Mononuclear cell (primary cell): ENCODE measurements around the gene AOPEP. TPM values are rescaled to one million over a fixed set of nuclear protein-coding genes. Genes with fewer than 3 reads are reported as not detected.

Experiments used
- H3K27me3 ChIP-seq: 2 replicates; pipeline ENCODE4 v1.6.0; 2011; ENCODE audit warnings: low read length, control low read depth; ENCODE audit not compliant: insufficient read depth
- H3K4me1 ChIP-seq: 2 replicates; pipeline ENCODE4 v1.5.1; 2011; ENCODE audit warnings: mild to moderate bottlenecking, low read length, control low read depth; ENCODE audit not compliant: insufficient read depth
- H3K4me3 ChIP-seq: 2 replicates; pipeline ENCODE4 v1.5.1; 2011; ENCODE audit warnings: mild to moderate bottlenecking, low read length, moderate library complexity
- H3K9me3 ChIP-seq: 2 replicates; pipeline ENCODE4 v1.5.1; 2011; ENCODE audit warnings: low read depth, mild to moderate bottlenecking, control low read depth, low read length
- total RNA-seq: library from RNA; depleted of rRNA; stranded (reverse); fragments of >200 nt; gene quantifications from one replicate; pipeline ENCODE4 v1.2.3, GENCODE V29; 2012

The AOPEP gene, protein sequence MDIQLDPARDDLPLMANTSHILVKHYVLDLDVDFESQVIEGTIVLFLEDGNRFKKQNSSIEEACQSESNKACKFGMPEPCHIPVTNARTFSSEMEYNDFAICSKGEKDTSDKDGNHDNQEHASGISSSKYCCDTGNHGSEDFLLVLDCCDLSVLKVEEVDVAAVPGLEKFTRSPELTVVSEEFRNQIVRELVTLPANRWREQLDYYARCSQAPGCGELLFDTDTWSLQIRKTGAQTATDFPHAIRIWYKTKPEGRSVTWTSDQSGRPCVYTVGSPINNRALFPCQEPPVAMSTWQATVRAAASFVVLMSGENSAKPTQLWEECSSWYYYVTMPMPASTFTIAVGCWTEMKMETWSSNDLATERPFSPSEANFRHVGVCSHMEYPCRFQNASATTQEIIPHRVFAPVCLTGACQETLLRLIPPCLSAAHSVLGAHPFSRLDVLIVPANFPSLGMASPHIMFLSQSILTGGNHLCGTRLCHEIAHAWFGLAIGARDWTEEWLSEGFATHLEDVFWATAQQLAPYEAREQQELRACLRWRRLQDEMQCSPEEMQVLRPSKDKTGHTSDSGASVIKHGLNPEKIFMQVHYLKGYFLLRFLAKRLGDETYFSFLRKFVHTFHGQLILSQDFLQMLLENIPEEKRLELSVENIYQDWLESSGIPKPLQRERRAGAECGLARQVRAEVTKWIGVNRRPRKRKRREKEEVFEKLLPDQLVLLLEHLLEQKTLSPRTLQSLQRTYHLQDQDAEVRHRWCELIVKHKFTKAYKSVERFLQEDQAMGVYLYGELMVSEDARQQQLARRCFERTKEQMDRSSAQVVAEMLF
- total RNA-seq, result 6.2 TPM

DNA sequence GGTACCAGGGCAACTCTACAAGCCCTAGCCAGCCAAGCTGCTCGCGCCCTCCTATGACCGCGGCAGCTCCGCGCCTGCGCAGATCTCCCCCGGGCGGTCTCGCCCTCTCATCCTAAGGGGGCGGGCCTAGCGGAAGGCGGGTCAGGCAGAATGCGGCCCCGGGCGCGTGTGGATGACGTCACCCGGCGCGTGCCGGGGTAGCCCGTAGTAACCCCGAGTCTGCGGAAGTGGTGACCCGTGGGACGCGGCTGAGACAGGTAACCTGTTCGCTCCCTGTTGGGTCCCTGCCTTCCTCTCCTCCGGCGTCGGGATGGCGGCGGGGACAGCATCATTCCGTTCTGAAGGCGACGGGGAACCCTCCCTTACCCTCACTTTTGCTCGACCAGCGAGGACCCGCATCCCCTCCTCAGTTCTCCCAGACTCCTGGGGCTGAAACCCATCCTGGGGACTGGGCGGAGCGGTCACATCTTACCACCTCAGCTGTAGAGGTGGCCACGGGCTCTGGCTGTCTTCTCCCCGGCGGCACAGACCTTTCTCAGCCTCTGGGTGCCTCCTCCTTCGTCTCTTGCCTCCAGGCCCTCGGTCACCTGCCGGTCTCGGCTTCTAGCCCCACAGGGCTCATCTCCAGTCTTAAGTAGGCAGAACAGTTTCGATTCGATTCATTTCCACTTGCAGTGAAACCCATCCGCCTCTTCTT is at the start of gene AOPEP:
Gene AOPEP, plus strand, starts transcription at position 205 of the 697 bp plus-strand sequence. CDS start 33,085 bp downstream, outside the sequence.
- Histone ChIP-seq H3K9me3 (no peaks in the 10 kb centered on the region), H3K4me3 (peak within 1 kb of the TSS; percentile 94), H3K27me3 (no peaks in the 10 kb centered on the region), H3K4me1 (peaks cover 13% of the 10 kb centered on the region)

DNA sequence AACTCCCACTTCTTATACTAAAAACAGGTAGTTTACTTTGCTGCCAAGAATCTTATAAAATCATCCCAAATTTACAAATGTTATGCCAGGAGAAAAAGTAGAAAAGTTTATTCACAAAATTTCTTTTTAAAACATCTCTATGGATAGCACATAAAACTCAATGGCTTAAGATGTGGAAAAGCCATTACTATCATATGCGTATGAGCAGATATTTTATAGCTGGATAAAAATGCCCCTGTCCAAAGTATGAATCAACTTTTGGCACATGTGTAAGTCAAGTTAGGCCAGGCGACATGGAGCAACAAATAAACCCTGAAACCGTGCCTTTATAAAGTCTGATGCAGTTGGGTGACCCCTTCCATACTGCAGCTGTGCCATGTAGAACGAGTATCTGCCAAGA is 48.6 kb upstream of the AOPEP start:
- H3K9me3 ChIP-seq, result no peaks in the 10 kb centered on the region
- no peaks in the 10 kb centered on the region for H3K27me3 ChIP-seq
- no peaks in the 10 kb centered on the region for H3K4me1 ChIP-seq
- H3K4me3 ChIP-seq, result no peak overlapping the region

DNA sequence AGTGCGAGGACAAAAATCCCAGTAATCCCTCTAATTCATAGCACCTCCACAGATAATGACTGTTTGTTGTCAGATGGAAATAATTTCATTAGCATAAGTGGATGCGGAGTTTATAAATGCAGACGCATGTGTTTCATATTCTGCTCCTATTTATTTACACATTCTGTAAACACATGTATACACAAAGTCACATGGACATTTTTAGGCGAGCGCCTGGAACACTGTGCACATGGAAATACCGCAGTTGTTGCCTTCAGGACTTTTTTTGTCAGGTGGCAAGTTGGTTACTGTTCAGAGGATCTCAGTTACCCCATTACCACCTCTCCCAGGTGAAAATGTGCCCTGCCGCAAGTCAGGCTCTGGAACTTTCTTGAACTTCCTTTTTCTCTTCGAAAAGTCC is 46.9 kb upstream of the AOPEP start:
- H3K4me1 ChIP-seq, result no peaks in the 10 kb centered on the region
- H3K27me3 ChIP-seq, result no peaks in the 10 kb centered on the region
- no peak overlapping the region for H3K4me3 ChIP-seq
- no peaks in the 10 kb centered on the region for H3K9me3 ChIP-seq

DNA sequence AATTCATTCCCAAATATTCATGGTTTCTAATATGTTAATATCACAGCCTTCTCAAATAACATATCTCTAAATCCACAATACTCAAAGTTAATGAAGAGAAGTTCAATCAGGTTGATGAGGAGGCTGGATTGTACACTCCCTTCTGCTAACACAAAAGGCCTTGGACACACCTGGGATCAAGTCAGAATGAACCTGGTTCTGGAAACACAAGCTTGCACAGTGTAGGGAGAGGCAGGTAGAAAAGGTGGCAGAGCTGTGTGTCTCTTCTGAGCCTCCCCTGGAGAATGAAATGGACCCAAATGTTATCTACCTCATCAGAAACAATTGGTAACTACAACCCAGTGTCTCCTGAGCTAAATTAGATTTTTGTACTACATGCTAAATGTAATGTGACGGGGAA is 46.5 kb upstream of the AOPEP start:
- no peaks in the 10 kb centered on the region for H3K4me1 ChIP-seq
- H3K4me3 ChIP-seq, result no peak overlapping the region
- H3K27me3 ChIP-seq, result no peaks in the 10 kb centered on the region
- H3K9me3 ChIP-seq, result no peaks in the 10 kb centered on the region

DNA sequence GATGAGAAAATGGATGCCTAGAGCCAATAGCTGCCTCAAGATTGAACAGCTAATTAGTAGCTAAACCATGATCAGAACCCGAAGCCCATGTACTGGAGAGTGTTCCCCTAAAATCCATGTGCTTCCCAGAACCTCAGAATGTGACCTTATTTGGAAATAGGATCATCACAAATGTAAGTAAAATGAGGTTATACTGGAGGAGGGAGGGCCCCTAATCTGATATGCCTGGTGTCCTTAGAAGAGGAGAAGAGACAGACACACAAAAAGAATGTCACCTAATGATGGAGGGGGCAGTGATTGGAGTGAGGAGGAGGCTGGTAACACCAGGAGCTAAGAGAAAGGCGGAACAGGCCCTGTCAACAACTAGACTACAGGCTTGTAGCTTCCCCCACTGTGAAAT is 45.9 kb upstream of the AOPEP start:
- Histone ChIP-seq H3K27me3 (no peaks in the 10 kb centered on the region), H3K9me3 (no peaks in the 10 kb centered on the region), H3K4me3 (no peak overlapping the region), H3K4me1 (no peaks in the 10 kb centered on the region)

DNA sequence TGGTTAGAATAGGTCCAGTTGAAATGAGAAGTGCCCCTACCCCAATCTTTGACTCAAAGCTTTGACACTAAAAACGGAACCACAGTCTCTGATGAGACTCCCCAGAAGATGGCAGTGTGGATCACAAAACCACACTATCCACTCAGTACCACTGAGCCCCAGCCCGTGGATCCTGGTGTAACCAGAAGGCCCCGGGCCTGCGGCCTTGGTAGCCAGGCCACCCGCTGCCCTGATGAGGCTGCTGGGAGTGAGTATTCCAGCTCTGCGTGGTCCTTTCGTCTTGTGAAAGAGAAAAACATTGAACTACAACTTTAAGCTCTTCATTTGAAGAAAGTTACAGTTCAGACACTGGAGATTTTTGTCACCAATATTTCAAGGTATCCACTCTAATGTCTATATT is 45.0 kb upstream of the AOPEP start:
- no peak overlapping the region for H3K4me3 ChIP-seq
- no peaks in the 10 kb centered on the region for H3K27me3 ChIP-seq
- no peaks in the 10 kb centered on the region for H3K4me1 ChIP-seq
- no peaks in the 10 kb centered on the region for H3K9me3 ChIP-seq

DNA sequence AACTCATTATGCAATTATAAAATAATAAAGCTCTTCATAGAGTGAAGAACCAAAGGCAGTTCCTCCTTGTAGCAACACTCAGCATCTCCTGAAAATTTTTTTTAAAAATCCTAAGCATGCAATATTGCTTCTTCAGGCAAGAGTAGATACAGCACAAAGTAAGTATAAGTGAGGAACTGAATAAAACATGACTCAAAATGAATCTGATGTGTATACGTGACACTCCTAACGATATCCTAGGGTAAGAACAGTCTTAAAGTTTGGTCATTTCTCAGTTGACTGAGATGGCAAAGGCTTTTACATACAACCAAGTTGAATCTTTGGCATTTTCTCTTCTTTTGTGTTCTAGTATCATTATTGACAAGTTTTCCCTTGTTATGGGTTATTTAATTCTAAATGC is 41.1 kb upstream of the AOPEP start:
- Histone ChIP-seq H3K9me3 (no peaks in the 10 kb centered on the region), H3K4me3 (no peak overlapping the region)

DNA sequence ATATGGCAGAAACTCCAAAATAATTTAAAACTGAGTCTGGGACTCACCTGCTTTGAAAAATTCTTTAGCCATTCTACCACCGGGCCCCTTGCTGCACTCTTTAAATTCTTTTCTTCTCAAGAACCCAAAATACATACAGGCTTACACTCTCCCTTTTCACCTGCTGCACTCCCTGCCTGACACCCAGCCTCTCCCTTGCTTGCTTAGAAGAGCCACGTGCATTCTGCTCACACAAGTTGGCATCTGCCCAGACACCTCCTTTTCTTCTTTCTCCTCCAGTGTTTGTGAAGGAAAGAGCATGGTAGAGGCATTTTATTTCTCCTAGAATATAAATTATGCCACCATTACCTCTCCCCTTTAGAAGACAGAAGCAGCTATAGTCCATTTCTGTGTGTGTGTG is 39.0 kb upstream of the AOPEP start:
- Histone ChIP-seq H3K27me3 (no peaks in the 10 kb centered on the region), H3K4me3 (no peak overlapping the region), H3K9me3 (no peaks in the 10 kb centered on the region), H3K4me1 (no peaks in the 10 kb centered on the region)

More for the DNA sequence above, 41.1 kb upstream of the AOPEP start:
- Histone ChIP-seq H3K4me1 (no peaks in the 10 kb centered on the region), H3K27me3 (no peaks in the 10 kb centered on the region)

DNA sequence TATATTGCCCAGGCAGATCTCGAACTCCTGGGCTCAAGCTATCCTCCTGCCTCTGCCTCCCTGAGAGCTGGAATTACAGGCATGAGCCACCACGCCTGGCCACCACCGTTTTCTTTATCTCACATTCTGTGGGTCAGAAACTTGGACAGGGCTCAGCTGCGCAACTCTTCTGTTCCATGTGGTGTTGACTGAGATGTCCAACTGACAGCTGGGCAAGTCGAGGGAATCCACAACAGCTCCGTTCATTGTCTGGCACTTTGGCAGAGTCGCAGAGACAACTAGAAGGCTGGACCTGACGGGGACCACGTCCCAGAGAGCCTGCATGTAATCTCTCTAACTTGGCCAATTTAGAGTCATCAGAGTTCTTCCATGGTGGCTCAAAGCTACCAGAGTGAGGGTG is 36.2 kb upstream of the AOPEP start:
- H3K27me3 ChIP-seq, result no peaks in the 10 kb centered on the region
- H3K4me1 ChIP-seq, result no peaks in the 10 kb centered on the region
- no peak overlapping the region for H3K4me3 ChIP-seq

DNA sequence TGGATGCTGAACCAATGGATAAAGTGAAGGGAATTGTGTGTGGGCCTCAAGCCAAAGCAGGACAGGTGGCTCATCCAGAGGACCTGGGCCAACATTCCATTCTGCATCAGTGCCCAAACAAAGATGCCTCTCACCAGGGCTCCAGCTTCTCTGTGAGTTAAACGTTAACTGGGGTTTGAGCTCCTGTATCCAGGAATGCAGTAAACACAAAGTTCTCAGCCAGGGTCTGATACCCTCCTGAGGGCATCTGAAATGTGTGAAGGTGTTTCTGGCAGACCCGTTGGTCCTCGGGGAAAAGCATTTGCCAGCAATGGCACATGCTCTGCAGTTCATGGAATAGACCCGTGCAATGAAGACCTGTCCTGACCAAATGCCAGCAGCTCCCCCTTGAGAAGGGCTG is 33.9 kb upstream of the AOPEP start:
- Histone ChIP-seq H3K4me3 (no peak overlapping the region), H3K27me3 (peaks cover 4% of the 10 kb centered on the region), H3K9me3 (no peaks in the 10 kb centered on the region), H3K4me1 (no peaks in the 10 kb centered on the region)

More for the DNA sequence above, 36.2 kb upstream of the AOPEP start:
- H3K9me3 ChIP-seq, result no peaks in the 10 kb centered on the region

DNA sequence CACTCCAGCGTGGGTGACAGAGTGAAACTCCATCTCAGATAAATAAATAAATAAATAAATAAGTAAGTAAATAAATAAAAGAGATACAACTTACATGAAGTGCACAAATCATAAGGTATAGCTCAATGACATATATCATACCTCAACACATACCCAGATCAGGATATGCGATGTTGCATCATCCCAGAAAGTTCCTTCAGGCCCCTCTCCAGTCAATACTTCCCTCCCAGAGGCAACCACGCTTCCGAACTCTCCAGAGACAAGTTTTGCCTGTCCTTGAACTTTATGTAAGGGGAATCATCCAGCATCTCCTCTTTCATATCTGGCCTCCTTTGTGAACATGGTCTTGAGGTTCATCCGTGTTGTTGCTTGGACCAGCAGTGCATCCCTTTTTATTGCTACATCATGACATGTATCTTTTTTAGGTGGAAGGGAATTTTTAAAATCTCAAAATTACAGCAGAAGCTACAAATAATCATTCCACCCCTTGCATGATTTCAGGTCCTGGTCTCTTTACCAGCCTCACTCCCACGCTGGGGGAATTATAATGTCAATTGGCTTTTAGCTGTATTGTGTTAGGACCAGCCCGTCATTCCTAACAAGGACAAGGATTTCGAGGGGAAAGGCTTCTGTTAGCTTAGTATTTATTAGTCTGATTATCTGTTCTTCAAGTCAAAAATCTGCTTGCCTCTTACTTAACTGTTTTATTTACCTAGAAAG is 32.9 kb upstream of the AOPEP start:
- H3K27me3 ChIP-seq, result peaks cover 4% of the 10 kb centered on the region

DNA sequence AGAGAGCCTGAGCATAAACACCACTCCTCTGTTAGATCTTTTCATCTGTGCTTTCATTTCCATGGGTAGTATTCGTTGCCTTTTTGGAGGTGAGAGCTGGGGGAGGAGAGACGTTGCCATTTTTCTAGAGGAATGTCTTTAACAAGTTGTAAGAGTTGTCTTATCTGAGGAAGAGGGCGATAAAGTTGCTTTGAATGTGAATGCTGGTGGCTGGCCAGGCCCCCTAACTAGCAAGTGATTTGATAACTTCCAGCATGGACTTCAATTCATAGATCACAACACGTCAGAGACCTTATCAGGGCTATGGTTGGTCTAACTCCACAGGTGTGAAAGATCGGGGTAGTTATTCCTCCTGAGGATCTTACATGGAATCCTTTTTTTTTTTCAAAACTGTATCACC is 30.0 kb upstream of the AOPEP start:
- peaks cover 4% of the 10 kb centered on the region for H3K27me3 ChIP-seq
- H3K4me3 ChIP-seq, result no peak overlapping the region
- H3K4me1 ChIP-seq, result no peaks in the 10 kb centered on the region
- H3K9me3 ChIP-seq, result no peaks in the 10 kb centered on the region

More for the DNA sequence above, 32.9 kb upstream of the AOPEP start:
- H3K4me1 ChIP-seq, result no peaks in the 10 kb centered on the region
- no peaks in the 10 kb centered on the region for H3K9me3 ChIP-seq
- H3K4me3 ChIP-seq, result no peak overlapping the region

DNA sequence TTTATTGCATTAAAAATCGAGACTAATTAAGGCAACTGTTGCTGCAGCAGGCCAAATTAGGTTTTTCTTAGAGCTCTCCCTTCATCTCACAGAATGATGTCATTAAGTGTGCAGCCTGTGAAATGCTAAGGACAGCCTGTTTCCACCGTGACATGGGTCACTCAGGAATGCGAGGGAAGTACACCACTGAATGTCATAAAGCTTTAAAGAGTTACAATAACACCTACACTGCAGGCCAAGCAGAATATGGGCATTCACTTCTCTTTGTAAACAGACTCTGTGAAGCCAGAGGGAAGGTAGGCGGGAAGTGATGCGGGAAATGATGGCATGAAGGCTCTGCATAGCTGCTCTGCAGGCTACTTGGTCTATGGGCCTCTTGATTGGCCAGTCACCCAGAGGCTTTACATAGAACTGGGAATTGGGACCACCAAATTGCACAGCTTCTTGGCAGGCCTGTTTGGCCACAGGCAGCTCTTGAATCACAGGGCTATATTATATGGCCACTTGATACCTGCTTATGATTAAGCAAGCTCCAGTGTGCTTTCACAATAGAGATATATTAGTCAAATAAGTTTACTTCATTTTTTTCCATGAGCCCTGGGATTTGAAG is 28.4 kb upstream of the AOPEP start:
- Histone ChIP-seq H3K4me1 (no peaks in the 10 kb centered on the region), H3K4me3 (no peak overlapping the region), H3K27me3 (peaks cover 4% of the 10 kb centered on the region), H3K9me3 (no peaks in the 10 kb centered on the region)

DNA sequence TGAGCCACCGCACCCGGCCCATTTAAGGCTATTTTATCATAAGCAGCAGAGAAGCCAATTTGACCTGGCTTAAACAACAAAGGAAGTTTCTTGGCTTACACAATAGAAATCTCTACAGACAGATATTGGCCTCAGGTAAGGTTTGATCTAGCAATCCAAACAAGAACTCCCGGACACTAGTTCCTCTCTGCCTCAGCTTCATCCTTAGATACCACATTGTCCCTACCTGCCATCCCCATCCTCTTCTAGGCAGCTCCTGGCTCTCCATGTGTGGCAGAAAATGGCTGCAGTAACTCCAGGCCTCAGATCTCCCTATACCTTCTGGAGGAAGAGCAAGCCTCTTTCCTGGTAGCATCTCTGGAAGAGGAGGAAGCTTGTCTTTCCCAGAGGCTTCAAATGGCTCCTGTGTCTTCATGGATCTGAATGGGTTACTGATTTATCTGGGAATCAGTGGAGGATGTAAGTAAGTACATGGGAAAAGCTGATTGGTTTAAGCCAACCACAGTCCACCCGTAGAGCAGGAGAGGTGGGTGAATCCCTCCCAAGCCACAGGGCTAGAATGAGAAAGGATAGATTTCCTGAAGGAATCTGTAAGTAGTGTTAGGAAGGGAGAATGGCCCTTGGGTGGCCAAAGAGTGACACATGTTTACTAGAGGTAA is 26.7 kb upstream of the AOPEP start:
- H3K9me3 ChIP-seq, result no peaks in the 10 kb centered on the region

More for the DNA sequence above, 26.7 kb upstream of the AOPEP start:
- Histone ChIP-seq H3K27me3 (peaks cover 4% of the 10 kb centered on the region), H3K4me1 (no peaks in the 10 kb centered on the region), H3K4me3 (no peak overlapping the region)
